Measurements from ENCODE around the gene ZSCAN9. TPM values are rescaled to one million over a fixed set of nuclear protein-coding genes. Genes with fewer than 3 reads are reported as not detected.
A peak's percentile ranks its signal among the peaks of the same experiment; 100 is the strongest.

ZSCAN9 gene
- total and polyA plus RNA-seq, 9 of the 15 experiments (the other 6 are each of a cell fraction or from before 2014, with no cell fraction given), result 18.8 to 48.9 (median 28.7) TPM

DNA sequence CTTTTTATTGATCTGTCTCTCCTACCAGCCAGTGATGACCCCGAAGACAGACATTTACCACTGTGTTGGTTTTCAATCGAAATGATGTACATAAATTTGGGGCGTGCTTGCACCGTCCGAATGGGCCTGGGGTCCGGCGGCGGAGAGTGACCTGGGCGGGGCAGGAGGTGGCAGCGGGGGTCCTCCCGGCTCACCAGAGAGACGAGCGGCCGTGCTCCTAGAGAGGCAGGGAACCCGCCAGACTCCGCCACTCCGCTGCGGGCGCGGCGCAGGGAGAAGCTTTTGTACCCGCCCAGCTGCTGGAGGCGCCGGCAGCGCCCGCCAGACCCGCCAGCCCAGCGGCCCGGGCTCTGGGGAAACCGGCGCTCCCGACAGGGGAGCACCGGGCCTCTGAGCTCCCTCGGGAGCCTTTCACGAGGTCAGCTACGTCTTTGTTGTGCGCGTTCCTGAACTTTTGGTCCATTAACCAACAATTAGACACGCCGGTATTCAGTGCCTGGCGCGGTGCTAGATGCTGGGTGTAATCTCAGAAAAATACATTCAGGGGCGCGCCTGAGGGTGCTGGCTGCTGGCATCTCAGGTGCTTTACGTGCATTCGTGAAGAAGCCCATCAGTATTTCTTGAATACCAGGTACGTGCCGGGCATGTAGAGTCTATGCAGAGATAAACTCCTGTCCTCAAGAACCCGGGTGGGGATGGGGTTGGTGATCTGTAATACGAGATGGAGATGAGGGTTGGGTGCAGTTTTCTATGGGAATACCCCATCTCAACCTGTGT lies 56.4 kb downstream of the ZSCAN9 start, which contains the start of gene PGBD1 (continued):
- TF ChIP-seq MYBL2 (IDR thresholded peaks at IDR 0.05; ENCODE audit: low read depth) (no peak), MYBL2 (CRISPR knock-in tag; IDR thresholded peaks at IDR 0.05; ENCODE audit: borderline replicate concordance) (no peak), TARDBP (IDR thresholded peaks at IDR 0.05) (no peak), HNRNPLL (IDR thresholded peaks at IDR 0.05; ENCODE audit: low read depth, low read length, poor library complexity, severe bottlenecking) (peak; percentile 95), ETV1 (tag; conservative IDR thresholded peaks at IDR 0.05; ENCODE audit: low read depth) (no peak), SLC30A9 (CRISPR knock-in tag; IDR thresholded peaks at IDR 0.05) (no peak), PML (IDR thresholded peaks at IDR 0.05; ENCODE audit: low read length) (peak; percentile 41; the same call in 1 of the 2 replicates), SPI1 (IDR thresholded peaks at IDR 0.05; ENCODE audit: borderline replicate concordance, low read depth, low read length) (no peak), SNIP1 (IDR thresholded peaks at IDR 0.05; ENCODE audit: low read depth) (peak; percentile 78; the same call in 1 of the 2 replicates), NFE2L1 (tag; IDR thresholded peaks at IDR 0.05; ENCODE audit: borderline replicate concordance, low read depth) (no peak), SMAD3 (CRISPR knock-in tag; conservative IDR thresholded peaks at IDR 0.05) (no peak), CHD1 (IDR thresholded peaks at IDR 0.05; ENCODE audit: low read length) (peak; percentile 83), FUS (optimal IDR thresholded peaks at IDR 0.05; ENCODE audit: low read depth, low read length) (no peak), SP1 (CRISPR knock-in tag; IDR thresholded peaks at IDR 0.05) (peak; percentile 35; the same call in 1 of the 2 replicates)
- TF ChIP-seq, protein P1, sequence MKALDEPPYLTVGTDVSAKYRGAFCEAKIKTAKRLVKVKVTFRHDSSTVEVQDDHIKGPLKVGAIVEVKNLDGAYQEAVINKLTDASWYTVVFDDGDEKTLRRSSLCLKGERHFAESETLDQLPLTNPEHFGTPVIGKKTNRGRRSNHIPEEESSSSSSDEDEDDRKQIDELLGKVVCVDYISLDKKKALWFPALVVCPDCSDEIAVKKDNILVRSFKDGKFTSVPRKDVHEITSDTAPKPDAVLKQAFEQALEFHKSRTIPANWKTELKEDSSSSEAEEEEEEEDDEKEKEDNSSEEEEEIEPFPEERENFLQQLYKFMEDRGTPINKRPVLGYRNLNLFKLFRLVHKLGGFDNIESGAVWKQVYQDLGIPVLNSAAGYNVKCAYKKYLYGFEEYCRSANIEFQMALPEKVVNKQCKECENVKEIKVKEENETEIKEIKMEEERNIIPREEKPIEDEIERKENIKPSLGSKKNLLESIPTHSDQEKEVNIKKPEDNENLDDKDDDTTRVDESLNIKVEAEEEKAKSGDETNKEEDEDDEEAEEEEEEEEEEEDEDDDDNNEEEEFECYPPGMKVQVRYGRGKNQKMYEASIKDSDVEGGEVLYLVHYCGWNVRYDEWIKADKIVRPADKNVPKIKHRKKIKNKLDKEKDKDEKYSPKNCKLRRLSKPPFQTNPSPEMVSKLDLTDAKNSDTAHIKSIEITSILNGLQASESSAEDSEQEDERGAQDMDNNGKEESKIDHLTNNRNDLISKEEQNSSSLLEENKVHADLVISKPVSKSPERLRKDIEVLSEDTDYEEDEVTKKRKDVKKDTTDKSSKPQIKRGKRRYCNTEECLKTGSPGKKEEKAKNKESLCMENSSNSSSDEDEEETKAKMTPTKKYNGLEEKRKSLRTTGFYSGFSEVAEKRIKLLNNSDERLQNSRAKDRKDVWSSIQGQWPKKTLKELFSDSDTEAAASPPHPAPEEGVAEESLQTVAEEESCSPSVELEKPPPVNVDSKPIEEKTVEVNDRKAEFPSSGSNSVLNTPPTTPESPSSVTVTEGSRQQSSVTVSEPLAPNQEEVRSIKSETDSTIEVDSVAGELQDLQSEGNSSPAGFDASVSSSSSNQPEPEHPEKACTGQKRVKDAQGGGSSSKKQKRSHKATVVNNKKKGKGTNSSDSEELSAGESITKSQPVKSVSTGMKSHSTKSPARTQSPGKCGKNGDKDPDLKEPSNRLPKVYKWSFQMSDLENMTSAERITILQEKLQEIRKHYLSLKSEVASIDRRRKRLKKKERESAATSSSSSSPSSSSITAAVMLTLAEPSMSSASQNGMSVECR (CRISPR knock-in tag; IDR thresholded peaks at IDR 0.05), result peak; percentile 63; the same call in 1 of the 2 replicates
- TF ChIP-seq, protein P2, sequence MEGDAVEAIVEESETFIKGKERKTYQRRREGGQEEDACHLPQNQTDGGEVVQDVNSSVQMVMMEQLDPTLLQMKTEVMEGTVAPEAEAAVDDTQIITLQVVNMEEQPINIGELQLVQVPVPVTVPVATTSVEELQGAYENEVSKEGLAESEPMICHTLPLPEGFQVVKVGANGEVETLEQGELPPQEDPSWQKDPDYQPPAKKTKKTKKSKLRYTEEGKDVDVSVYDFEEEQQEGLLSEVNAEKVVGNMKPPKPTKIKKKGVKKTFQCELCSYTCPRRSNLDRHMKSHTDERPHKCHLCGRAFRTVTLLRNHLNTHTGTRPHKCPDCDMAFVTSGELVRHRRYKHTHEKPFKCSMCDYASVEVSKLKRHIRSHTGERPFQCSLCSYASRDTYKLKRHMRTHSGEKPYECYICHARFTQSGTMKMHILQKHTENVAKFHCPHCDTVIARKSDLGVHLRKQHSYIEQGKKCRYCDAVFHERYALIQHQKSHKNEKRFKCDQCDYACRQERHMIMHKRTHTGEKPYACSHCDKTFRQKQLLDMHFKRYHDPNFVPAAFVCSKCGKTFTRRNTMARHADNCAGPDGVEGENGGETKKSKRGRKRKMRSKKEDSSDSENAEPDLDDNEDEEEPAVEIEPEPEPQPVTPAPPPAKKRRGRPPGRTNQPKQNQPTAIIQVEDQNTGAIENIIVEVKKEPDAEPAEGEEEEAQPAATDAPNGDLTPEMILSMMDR (IDR thresholded peaks at IDR 0.05 in 2 of 3, conservative IDR thresholded peaks at IDR 0.05 in 1 of 3; ENCODE audit: insufficient read depth in 2 of 3, low read depth in 1 of 3, low read length in 3 of 3), result no peak; a peak in 1 of 6 replicates
- TF ChIP-seq, protein P3, sequence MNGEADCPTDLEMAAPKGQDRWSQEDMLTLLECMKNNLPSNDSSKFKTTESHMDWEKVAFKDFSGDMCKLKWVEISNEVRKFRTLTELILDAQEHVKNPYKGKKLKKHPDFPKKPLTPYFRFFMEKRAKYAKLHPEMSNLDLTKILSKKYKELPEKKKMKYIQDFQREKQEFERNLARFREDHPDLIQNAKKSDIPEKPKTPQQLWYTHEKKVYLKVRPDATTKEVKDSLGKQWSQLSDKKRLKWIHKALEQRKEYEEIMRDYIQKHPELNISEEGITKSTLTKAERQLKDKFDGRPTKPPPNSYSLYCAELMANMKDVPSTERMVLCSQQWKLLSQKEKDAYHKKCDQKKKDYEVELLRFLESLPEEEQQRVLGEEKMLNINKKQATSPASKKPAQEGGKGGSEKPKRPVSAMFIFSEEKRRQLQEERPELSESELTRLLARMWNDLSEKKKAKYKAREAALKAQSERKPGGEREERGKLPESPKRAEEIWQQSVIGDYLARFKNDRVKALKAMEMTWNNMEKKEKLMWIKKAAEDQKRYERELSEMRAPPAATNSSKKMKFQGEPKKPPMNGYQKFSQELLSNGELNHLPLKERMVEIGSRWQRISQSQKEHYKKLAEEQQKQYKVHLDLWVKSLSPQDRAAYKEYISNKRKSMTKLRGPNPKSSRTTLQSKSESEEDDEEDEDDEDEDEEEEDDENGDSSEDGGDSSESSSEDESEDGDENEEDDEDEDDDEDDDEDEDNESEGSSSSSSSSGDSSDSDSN (IDR thresholded peaks at IDR 0.05; ENCODE audit: borderline replicate concordance in 1 of 2, low read depth in 2 of 2, low read length in 2 of 2), result peak; percentile 86 to 92; a peak in 3 of 4 replicates

All from K562 (cell line).